ENCODE data around the gene KCNMA1. TPM values are rescaled to one million over a fixed set of nuclear protein-coding genes. Genes with fewer than 3 reads are reported as not detected.

The KCNMA1 gene
- total and polyA plus RNA-seq, 9 of the 15 experiments (the other 6 are each of a cell fraction or from before 2014, with no cell fraction given): 0.01 to 0.95 (median 0.15) TPM; not detected in 4

GRCh38 chr10:77002872-77003271, 634.7 kb downstream of the KCNMA1 start (continued):
- no peak for TF ChIP-seq REST (IDR thresholded peaks at IDR 0.05; ENCODE audit: borderline replicate concordance)
- no peak for TF ChIP-seq REST (CRISPR knock-in tag; IDR thresholded peaks at IDR 0.05; ENCODE audit: low read depth)
- TF ChIP-seq GABPA (tag; conservative IDR thresholded peaks at IDR 0.05; ENCODE audit: low read depth): no peak
- TF ChIP-seq BHLHE40 (IDR thresholded peaks at IDR 0.05; ENCODE audit: low read length): no peak
- no peak for TF ChIP-seq MYC (IDR thresholded peaks at IDR 0.05; ENCODE audit: low read depth, low read length)
- TF ChIP-seq MYC (CRISPR knock-in tag; IDR thresholded peaks at IDR 0.05; ENCODE audit: borderline replicate concordance, low read depth): no peak
- no peak for TF ChIP-seq SREBF2 (CRISPR knock-in tag; IDR thresholded peaks at IDR 0.05)
- no peak for TF ChIP-seq SFPQ (IDR thresholded peaks at IDR 0.05; ENCODE audit: low read depth, low read length)
